GM19397 (cell line): ENCODE data around the gene ABHD12.

Experiments used
- ATAC-seq: cut with Tn5 transposase; IDR thresholded peaks from one replicate; pipeline ENCODE4 v1.9.1; 2021; ENCODE audit warnings: mild to moderate bottlenecking, moderate library complexity; ENCODE audit not compliant: unreplicated experiment

ABHD12 gene

GRCh38 chr20:25309395-25310267 is 81.0 kb downstream of the ABHD12 start:
- ATAC-seq = peak; percentile 6

GRCh38 chr20:25308671-25309394 is 81.8 kb downstream of the ABHD12 start:
- no peak for ATAC-seq

GRCh38 chr20:25308083-25308491 is 82.5 kb downstream of the ABHD12 start:
- ATAC-seq = no peak

GRCh38 chr20:25306991-25307903 is 83.4 kb downstream of the ABHD12 start:
- no peak for ATAC-seq

GRCh38 chr20:25304025-25304549 is 86.5 kb downstream of the ABHD12 start:
- ATAC-seq = no peak

- ATAC-seq = no peak
Measured at GRCh38 chr20:25303292-25304024, 87.2 kb downstream of the ABHD12 start.

GRCh38 chr20:25302596-25302995 is 88.0 kb downstream of the ABHD12 start:
- ATAC-seq = no peak

GRCh38 chr20:25301357-25301920 is 89.2 kb downstream of the ABHD12 start:
- ATAC-seq = no peak

- no peak for ATAC-seq
Measured at GRCh38 chr20:25300496-25301170, 90.0 kb downstream of the ABHD12 start.

GRCh38 chr20:25299806-25300205 is 90.8 kb downstream of the ABHD12 start:
- no peak for ATAC-seq

GRCh38 chr20:25297141-25297905 is 93.3 kb downstream of the ABHD12 start:
- ATAC-seq = peak; percentile 51

GRCh38 chr20:25296094-25297093 is 94.2 kb downstream of the ABHD12 start:
- ATAC-seq = peak; percentile 26

GRCh38 chr20:25295386-25296093 is 95.1 kb downstream of the ABHD12 start:
- no peak for ATAC-seq

GRCh38 chr20:25294459-25295385 is 95.9 kb downstream of the ABHD12 start:
- no peak for ATAC-seq

GRCh38 chr20:25293910-25294458 is 96.7 kb downstream of the ABHD12 start:
- ATAC-seq = no peak
